Karpas-422 (cell line): Measurements from ENCODE around the gene MAFF. TPM values are rescaled to one million over a fixed set of nuclear protein-coding genes. Genes with fewer than 3 reads are reported as not detected.
"Not testable (repeated sequence)": the region's sequence is repeated elsewhere in the genome, so short reads cannot be mapped to it uniquely, and the experiment has no call there.

Experiments used
- DNase-seq: peaks from one replicate; pipeline ENCODE4 v3.0.0-alpha.2; 2015
- H2AFZ ChIP-seq: fragments of 200-600 bp; sonication (generic); 2 replicates; pipeline ENCODE4 v1.6.1; 2014; ENCODE audit warnings: antibody characterized with exemption, low read length, mixed read lengths
- H3K27ac ChIP-seq: fragments of 200-600 bp; sonication (generic); 2 replicates; pipeline ENCODE4 v1.5.1; 2014; ENCODE audit warnings: mild to moderate bottlenecking, low read length, moderate library complexity
- H3K27me3 ChIP-seq: fragments of 200-600 bp; sonication (generic); 2 replicates; pipeline ENCODE4 v1.6.1; 2014; ENCODE audit warnings: low read length, mixed read lengths
- H3K36me3 ChIP-seq: fragments of 200-600 bp; sonication (generic); 2 replicates; pipeline ENCODE4 v1.6.1; 2014; ENCODE audit warnings: low read length, mixed read lengths; ENCODE audit not compliant: insufficient read depth
- H3K4me1 ChIP-seq: fragments of 200-600 bp; sonication (generic); 2 replicates; pipeline ENCODE4 v1.6.1; 2014; ENCODE audit warnings: mild to moderate bottlenecking, low read length, mixed read lengths
- H3K4me2 ChIP-seq: fragments of 200-600 bp; sonication (generic); 2 replicates; pipeline ENCODE4 v1.6.1; 2014; ENCODE audit warnings: low read length, low read depth, mild to moderate bottlenecking; ENCODE audit not compliant: poor library complexity, severe bottlenecking
- H3K4me3 ChIP-seq: fragments of 200-600 bp; sonication (generic); 2 replicates; pipeline ENCODE4 v1.5.1; 2014; ENCODE audit warnings: mild to moderate bottlenecking, antibody characterized with exemption, low read length, mixed read lengths
- H3K79me2 ChIP-seq: fragments of 200-600 bp; sonication (generic); 2 replicates; pipeline ENCODE4 v1.6.1; 2014; ENCODE audit warnings: mild to moderate bottlenecking, low read length, mixed read lengths
- H3K9ac ChIP-seq: fragments of 200-600 bp; sonication (generic); 2 replicates; pipeline ENCODE4 v1.6.0; 2014; ENCODE audit warnings: low read length
- H3K9me2 ChIP-seq: fragments of 200-600 bp; sonication (generic), shearing (Covaris generic); replicated peaks from 2 replicates; pipeline ENCODE4 v1.6.0; 2014; ENCODE audit warnings: mild to moderate bottlenecking, low read length, moderate library complexity; ENCODE audit not compliant: insufficient read depth
- H3K9me3 ChIP-seq: fragments of 300-700, 200-600 bp; sonication (generic); 2 replicates; pipeline ENCODE4 v1.6.1; 2014; ENCODE audit warnings: low read length, mixed read lengths
- H4K20me1 ChIP-seq: fragments of 200-600 bp; sonication (generic); 2 replicates; pipeline ENCODE4 v1.6.1; 2014; ENCODE audit warnings: mild to moderate bottlenecking, antibody characterized with exemption, low read length, low read depth; ENCODE audit not compliant: insufficient read depth
- total RNA-seq: library from RNA; depleted of rRNA; stranded (reverse); fragments of >200 nt; shearing (Covaris generic); gene quantifications from 2 replicates; pipeline ENCODE4 v1.2.3, GENCODE V29; 2014; ENCODE audit warnings: low replicate concordance

Gene MAFF
- total RNA-seq, 1 experiment from 2014 or later: 2.9 TPM

- Histone ChIP-seq H3K4me3 (no peak overlapping the region), H3K79me2 (peaks cover 12% of the 10 kb centered on the region), H3K9me2 (no peaks in the 10 kb centered on the region), H3K4me2 (no peak overlapping the region), H3K27me3 (no peaks in the 10 kb centered on the region), H3K36me3 (no peaks in the 10 kb centered on the region), H4K20me1 (no peaks in the 10 kb centered on the region), H3K27ac (no peak overlapping the region), H3K9ac (no peak overlapping the region), H3K9me3 (no peaks in the 10 kb centered on the region), H3K4me1 (peaks cover 15% of the 10 kb centered on the region), H2AFZ (no peak overlapping the region)
- DNase-seq: no peak
These were observed 27.2 kb upstream of the MAFF start for GRCh38 chr22:38174626-38175025.

- Histone ChIP-seq H3K27ac (no peak overlapping the region), H3K4me2 (no peak overlapping the region), H3K4me3 (no peak overlapping the region), H3K9me2 (no peaks in the 10 kb centered on the region), H3K79me2 (peaks cover 12% of the 10 kb centered on the region), H3K9ac (no peak overlapping the region), H3K36me3 (no peaks in the 10 kb centered on the region), H3K9me3 (no peaks in the 10 kb centered on the region), H4K20me1 (no peaks in the 10 kb centered on the region), H3K27me3 (no peaks in the 10 kb centered on the region), H3K4me1 (peaks cover 24% of the 10 kb centered on the region), H2AFZ (no peak overlapping the region)
- DNase-seq: no peak
These were observed 26.3 kb upstream of the MAFF start for GRCh38 chr22:38175206-38176118.

DNA sequence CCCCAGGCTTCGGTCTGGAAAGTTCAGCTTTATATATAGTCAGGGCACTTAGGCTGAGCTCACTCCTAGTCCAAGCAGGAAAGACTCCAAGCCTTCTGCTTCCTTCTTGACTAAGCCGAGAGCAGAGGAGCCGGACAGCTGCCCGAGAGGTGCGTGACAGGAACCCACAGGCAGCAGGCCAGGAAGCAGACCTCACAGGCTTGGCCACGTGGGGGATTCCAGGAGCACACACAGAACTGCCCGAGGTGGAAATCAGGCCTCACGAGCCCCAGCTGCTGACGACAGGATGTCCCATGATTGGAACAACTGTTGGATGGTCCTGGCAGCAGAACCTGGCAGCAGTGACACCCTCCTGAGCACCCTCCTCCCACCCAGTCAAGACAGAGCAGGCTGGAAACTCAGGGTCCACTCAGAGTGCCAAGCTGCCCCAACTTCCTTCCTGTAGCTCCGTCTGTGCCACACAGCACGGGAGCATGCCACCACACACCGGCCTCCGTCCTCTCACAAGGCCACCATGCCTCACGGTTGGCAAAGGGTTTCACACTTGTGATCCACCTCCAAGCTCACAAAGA lies 25.5 kb upstream of the MAFF start:
- Histone ChIP-seq H3K27ac (no peak overlapping the region), H3K4me3 (no peak overlapping the region), H2AFZ (no peak overlapping the region), H3K36me3 (no peaks in the 10 kb centered on the region), H3K9me2 (no peaks in the 10 kb centered on the region), H3K27me3 (no peaks in the 10 kb centered on the region), H4K20me1 (no peaks in the 10 kb centered on the region), H3K9me3 (no peaks in the 10 kb centered on the region), H3K4me2 (no peak overlapping the region), H3K9ac (no peak overlapping the region), H3K79me2 (peaks cover 15% of the 10 kb centered on the region), H3K4me1 (peaks cover 30% of the 10 kb centered on the region)
- DNase-seq: no peak

- DNase-seq: no peak
- Histone ChIP-seq H3K9ac (no peak overlapping the region), H3K9me3 (no peaks in the 10 kb centered on the region), H3K4me2 (no peak overlapping the region), H3K27me3 (no peaks in the 10 kb centered on the region), H3K9me2 (no peaks in the 10 kb centered on the region), H3K4me3 (no peak overlapping the region), H2AFZ (no peak overlapping the region), H3K79me2 (peaks cover 14% of the 10 kb centered on the region), H4K20me1 (no peaks in the 10 kb centered on the region), H3K27ac (no peak overlapping the region), H3K36me3 (no peaks in the 10 kb centered on the region), H3K4me1 (peaks cover 29% of the 10 kb centered on the region)
These were observed 24.8 kb upstream of the MAFF start for GRCh38 chr22:38177044-38177443.

DNA sequence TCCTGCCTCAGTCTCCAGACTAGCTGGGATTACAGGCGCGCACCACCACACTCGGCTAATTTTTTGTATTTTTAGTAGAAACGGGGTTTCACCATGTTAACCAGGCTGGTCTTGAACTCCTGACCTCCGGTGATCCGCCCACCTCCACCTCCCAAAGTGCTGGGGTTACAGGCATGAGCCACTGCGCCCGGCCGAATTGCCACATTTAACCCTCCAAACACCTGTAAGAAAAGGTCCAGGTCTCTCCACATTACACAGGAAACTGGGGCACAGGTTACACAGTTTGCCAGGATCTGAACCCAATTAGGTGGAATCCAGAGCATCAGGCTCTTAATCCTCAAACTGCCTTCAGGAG lies 24.2 kb upstream of the MAFF start:
- not testable (repeated sequence) for H4K20me1 ChIP-seq, H3K9me3 ChIP-seq, H3K9me2 ChIP-seq, H3K4me3 ChIP-seq, H3K9ac ChIP-seq, DNase-seq, H3K36me3 ChIP-seq, H3K27me3 ChIP-seq, H2AFZ ChIP-seq, H3K27ac ChIP-seq, H3K4me2 ChIP-seq
- Histone ChIP-seq H3K4me1 (peaks cover 27% of the 10 kb centered on the region), H3K79me2 (peaks cover 14% of the 10 kb centered on the region)

DNA sequence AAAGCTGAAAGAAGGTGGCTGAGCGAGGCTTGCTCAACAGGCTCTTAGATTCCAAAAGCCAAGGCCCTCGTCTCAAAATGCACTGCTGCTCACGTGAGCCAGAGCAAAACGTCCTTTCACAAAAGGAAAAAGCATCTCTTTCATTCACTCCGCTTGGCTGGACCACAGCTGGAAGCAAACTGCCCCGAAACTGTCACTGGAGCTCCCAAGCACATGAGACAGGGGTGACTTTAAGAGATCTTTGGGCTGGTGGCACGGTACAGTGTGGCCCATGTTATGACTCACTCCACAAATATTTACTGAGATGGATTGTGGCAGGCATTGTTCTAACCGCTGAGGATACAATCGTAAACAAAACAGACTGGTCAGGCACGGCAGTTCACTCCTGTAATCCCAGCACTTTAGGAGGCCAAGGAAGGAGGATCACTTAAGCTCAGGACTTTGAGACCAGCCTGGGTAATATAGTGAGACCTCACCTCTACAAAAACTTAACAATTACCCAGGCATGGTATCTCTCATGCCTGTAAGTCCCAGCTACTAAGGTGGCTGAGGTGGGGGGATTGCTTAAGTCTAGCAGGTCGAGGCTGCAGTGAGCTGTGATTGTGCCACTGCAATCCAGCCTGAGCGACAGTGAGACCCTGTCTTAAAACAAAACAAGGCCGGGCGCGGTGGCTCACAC lies 23.7 kb upstream of the MAFF start:
- H3K4me1 ChIP-seq: peaks cover 22% of the 10 kb centered on the region
- no peaks in the 10 kb centered on the region for H3K9me3 ChIP-seq
- H3K79me2 ChIP-seq: peaks cover 14% of the 10 kb centered on the region
- no peak overlapping the region for H3K9ac ChIP-seq
- H3K9me2 ChIP-seq: no peaks in the 10 kb centered on the region
- no peak overlapping the region for H3K4me2 ChIP-seq
- no peaks in the 10 kb centered on the region for H3K36me3 ChIP-seq
- no peak overlapping the region for H2AFZ ChIP-seq
- no peak overlapping the region for H3K4me3 ChIP-seq
- DNase-seq: no peak
- no peak overlapping the region for H3K27ac ChIP-seq
- no peaks in the 10 kb centered on the region for H4K20me1 ChIP-seq
- H3K27me3 ChIP-seq: no peaks in the 10 kb centered on the region

- H4K20me1 ChIP-seq, H3K4me3 ChIP-seq, H3K36me3 ChIP-seq, H2AFZ ChIP-seq, H3K27ac ChIP-seq, H3K9me2 ChIP-seq, H3K9me3 ChIP-seq, DNase-seq, H3K9ac ChIP-seq, H3K27me3 ChIP-seq, H3K4me2 ChIP-seq: not testable (repeated sequence)
- Histone ChIP-seq H3K4me1 (peaks cover 20% of the 10 kb centered on the region), H3K79me2 (peaks cover 14% of the 10 kb centered on the region)
These were observed 23.2 kb upstream of the MAFF start for GRCh38 chr22:38178605-38178937.

DNA sequence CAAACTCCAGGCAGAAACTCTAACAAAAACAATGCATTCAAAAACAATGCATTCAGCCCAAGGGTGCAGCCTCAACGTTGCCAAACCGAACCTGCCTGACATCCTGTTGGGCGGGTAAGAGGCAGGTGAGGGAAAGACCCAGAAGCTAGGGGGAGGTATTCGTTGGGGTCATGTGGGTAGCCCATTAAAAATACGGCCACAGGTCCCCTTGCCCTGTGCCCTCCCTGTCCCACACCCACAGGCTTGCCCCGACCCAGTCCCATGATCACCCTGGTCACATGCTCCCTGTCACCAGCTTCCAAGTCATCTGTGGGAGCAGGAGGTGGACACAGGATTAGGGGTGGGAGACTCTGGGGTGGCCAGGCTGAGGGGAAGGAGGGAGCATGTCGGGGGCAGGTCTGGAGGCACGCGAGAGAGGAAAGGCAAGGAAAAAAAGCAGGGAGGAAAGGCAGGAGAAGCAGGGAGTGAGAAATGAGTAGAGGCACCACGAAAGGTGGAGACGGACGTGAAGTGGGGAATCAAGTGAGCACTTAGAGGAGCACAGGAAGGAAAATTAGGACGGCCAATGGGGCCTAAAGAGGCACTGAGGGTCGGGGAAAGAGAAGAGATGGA lies 20.8 kb upstream of the MAFF start:
- Histone ChIP-seq H3K4me3 (peak overlapping the region; percentile 81), H3K27me3 (no peaks in the 10 kb centered on the region), H3K9ac (peak overlapping the region; percentile 90), H4K20me1 (no peaks in the 10 kb centered on the region), H2AFZ (no peak overlapping the region), H3K79me2 (peaks cover 11% of the 10 kb centered on the region), H3K4me2 (peak overlapping the region; percentile 79), H3K27ac (peak overlapping the region; percentile 86), H3K4me1 (peaks cover 20% of the 10 kb centered on the region), H3K36me3 (no peaks in the 10 kb centered on the region), H3K9me3 (no peaks in the 10 kb centered on the region), H3K9me2 (no peaks in the 10 kb centered on the region)
- DNase-seq: peak; percentile 68
